AG09309 (cell line): ENCODE data around the gene CILP.

Experiments
- DNase-seq: peaks from one replicate; pipeline ENCODE4 v3.0.0-alpha.2; 2010; ENCODE audit warnings: low read depth
- H3K4me3 ChIP-seq: 2 replicates; pipeline ENCODE4 v1.5.1; 2011; ENCODE audit warnings: mild to moderate bottlenecking, low read depth, low read length, moderate library complexity; ENCODE audit not compliant: control insufficient read depth
- CTCF ChIP-seq: IDR thresholded peaks from 2 replicates; pipeline ENCODE4 v1.5.1; 2011; ENCODE audit warnings: mild to moderate bottlenecking, low read depth, low read length, inconsistent platforms; ENCODE audit not compliant: insufficient read depth, control insufficient read depth; ENCODE audit errors: missing control alignments

CILP gene

GRCh38 chr15:65254758-65255157 lies 43.5 kb upstream of the CILP start:
- TF ChIP-seq CTCF: no peak
- no peak overlapping the region for H3K4me3 ChIP-seq
- no peak for DNase-seq

DNA sequence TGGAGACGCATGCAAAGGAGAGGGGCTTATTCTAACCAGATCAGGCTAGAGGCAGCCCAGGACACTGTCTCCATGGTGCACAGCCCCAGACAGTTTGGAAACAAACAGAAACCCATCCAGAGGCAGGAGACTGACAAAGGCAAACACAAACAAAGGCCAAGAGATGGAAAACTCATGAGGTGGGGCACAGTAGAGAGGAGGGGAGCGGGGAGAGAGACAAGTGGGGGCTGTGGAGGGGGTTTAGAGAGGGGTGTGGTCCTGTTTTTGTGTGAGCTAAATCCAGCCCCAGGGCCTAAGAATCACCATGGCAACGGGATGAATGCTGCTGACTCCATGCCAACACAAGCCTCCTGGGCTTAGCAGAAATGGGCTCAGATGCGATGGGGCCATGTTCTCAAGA lies 43.1 kb upstream of the CILP start:
- no peak for DNase-seq
- H3K4me3 ChIP-seq: no peak overlapping the region
- no peak for TF ChIP-seq CTCF

DNA sequence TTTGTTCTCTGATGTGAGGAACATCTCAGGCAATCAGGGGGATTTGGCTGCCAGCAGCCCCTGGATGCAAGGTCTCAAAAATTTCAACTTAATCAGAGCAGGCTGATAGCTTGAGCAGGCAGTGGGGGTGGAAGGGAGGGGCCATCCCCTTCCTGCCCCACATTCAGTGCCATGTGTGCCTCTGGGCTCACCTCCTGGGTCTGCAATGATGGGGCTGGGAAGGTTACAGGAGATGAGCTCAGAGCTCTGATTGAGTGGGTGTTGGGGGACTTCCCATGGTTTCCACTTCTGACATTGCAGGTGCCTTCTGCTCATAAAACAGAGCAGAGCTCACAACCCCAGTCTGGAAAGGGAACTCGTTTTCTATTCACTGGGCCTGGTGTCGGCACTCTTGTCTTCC lies 38.4 kb upstream of the CILP start:
- no peak overlapping the region for H3K4me3 ChIP-seq
- DNase-seq: no peak
- TF ChIP-seq CTCF: no peak

GRCh38 chr15:65248511-65249255 lies 37.4 kb upstream of the CILP start:
- H3K4me3 ChIP-seq: no peak overlapping the region
- DNase-seq: no peak
- TF ChIP-seq CTCF: no peak

GRCh38 chr15:65246939-65247338 lies 35.7 kb upstream of the CILP start:
- H3K4me3 ChIP-seq: no peak overlapping the region
- TF ChIP-seq CTCF: no peak
- DNase-seq: no peak

DNA sequence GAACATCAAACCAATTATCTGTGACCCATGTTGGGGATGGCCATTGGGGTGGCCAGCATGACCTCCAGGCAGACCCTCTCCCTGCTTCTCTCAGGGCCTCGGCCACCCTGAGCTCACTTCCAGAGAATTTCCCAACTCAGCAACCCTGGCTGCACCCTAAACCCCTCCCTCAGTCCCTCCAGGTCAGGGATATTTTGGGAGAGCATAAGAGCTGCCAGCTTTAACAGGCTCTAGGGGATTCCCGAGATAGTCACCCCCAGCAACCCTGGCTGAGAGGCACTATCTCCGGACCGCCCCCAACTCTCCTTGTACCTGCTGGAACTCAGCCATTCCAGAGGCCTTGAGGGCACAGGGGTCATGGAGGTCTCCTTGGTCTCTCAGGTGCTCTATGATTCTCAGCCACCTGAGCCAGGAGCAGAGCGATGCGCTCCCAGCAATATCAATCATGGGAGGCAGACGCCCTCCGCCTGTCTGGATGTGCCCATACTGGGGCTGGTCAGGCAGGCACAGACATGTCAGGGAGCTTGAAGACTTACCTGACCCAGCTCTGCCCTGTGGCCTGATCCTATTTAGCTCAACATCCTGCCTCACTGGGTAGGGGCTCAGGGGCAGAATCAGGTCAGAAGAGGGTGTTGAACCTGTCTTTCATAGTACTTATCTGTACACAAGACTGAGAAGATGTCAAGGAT lies 34.9 kb upstream of the CILP start:
- no peak for DNase-seq
- TF ChIP-seq CTCF: no peak
- no peak overlapping the region for H3K4me3 ChIP-seq
